ENCODE data around the gene PLPP4. TPM values are rescaled to one million over a fixed set of nuclear protein-coding genes. Genes with fewer than 3 reads are reported as not detected.

Gene PLPP4
- total RNA-seq, 1 experiment from 2014 or later: not detected

DNA sequence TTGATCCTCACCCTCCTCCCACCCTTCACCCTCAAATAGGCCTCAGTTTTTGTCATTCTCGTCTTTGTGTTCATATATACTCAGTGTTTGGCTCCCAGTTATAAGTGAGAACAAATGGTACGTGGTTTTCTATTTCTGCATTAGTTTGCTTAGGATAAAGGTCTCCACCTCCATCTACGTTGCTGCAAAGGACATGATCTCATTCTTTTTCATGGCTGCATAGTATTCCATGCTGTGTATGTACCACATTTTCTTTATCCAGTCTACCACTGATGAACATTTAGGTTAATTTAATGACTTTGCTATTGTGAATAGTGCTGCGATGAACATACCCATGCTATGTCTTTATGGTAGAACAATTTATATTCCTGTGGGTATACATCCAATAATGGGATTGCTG, 91.2 kb downstream of the PLPP4 start:
- no peak for DNase-seq (ENCODE audit: low read depth, low spot score)

More for the DNA sequence above, 91.2 kb downstream of the PLPP4 start:
- Histone ChIP-seq H3K4me3 (replicated peaks in 1 of 2; ENCODE audit: low read depth in 1 of 2, low read length in 2 of 2) (no peak overlapping the region), H3K9ac (ENCODE audit: low read length) (no peak overlapping the region), H3K4me2 (ENCODE audit: low read length) (no peak overlapping the region), H3K9me3 (ENCODE audit: control insufficient read depth in 1 of 2, insufficient read depth in 1 of 2, low read depth in 1 of 2, low read length in 2 of 2) (no peaks in the 10 kb centered on the region), H3K36me3 (ENCODE audit: control insufficient read depth in 1 of 2, insufficient read depth in 2 of 2, low read length in 2 of 2) (no peaks in the 10 kb centered on the region), H3K27ac (ENCODE audit: low read depth, low read length) (no peak overlapping the region), H3K4me1 (ENCODE audit: control insufficient read depth in 1 of 2, insufficient read depth in 2 of 2, low read length in 2 of 2) (no peaks in the 10 kb centered on the region), H3K9me2 (ENCODE audit: insufficient read depth) (no peaks in the 10 kb centered on the region), H3K27me3 (ENCODE audit: insufficient read depth, low read length) (peaks cover 12% of the 10 kb centered on the region; the same call in 1 of the 2 replicates), H2AFZ (ENCODE audit: low read depth, low read length, poor library complexity, severe bottlenecking) (no peak overlapping the region), H4K20me1 (ENCODE audit: insufficient read depth) (no peaks in the 10 kb centered on the region), H3K79me2 (ENCODE audit: insufficient read depth, low read length) (no peaks in the 10 kb centered on the region)
- BruUV-seq (replicated peaks): no TSS peak
- intact Hi-C loops (cut with micrococcal nuclease): no loop called here
- ATAC-seq: no peak
- ChIA-PET POLR2A (no interaction called here), RAD21 (ENCODE audit: low non-redundant PET in 1 of 2, low total read pairs in 2 of 2, uncharacterized antibody in 2 of 2, unreplicated experiment in 2 of 2) (no interaction called here), CTCF (no interaction called here)
- TF ChIP-seq CEBPB (IDR thresholded peaks at IDR 0.05; ENCODE audit: low read depth): no peak
- no peak for TF ChIP-seq RAD21 (IDR thresholded peaks at IDR 0.05; ENCODE audit: low read depth)
- no peak for TF ChIP-seq EGR1 (IDR thresholded peaks at IDR 0.05; ENCODE audit: low read depth)
- no peak for TF ChIP-seq ELF1 (IDR thresholded peaks at IDR 0.05; ENCODE audit: borderline replicate concordance, low read depth)
- TF ChIP-seq YY1 (IDR thresholded peaks at IDR 0.05; ENCODE audit: extremely low read depth, insufficient replicate concordance, low read depth, low read length): no peak
- TF ChIP-seq JUND (IDR thresholded peaks at IDR 0.05): no peak
- no peak for TF ChIP-seq ZFX (IDR thresholded peaks at IDR 0.05)
- no peak for TF ChIP-seq EZH2 (IDR thresholded peaks at IDR 0.05)
- TF ChIP-seq TCF7L2 (IDR thresholded peaks at IDR 0.05; ENCODE audit: borderline replicate concordance, extremely low read depth, insufficient read depth, insufficient read length): no peak
- TF ChIP-seq, protein P1, sequence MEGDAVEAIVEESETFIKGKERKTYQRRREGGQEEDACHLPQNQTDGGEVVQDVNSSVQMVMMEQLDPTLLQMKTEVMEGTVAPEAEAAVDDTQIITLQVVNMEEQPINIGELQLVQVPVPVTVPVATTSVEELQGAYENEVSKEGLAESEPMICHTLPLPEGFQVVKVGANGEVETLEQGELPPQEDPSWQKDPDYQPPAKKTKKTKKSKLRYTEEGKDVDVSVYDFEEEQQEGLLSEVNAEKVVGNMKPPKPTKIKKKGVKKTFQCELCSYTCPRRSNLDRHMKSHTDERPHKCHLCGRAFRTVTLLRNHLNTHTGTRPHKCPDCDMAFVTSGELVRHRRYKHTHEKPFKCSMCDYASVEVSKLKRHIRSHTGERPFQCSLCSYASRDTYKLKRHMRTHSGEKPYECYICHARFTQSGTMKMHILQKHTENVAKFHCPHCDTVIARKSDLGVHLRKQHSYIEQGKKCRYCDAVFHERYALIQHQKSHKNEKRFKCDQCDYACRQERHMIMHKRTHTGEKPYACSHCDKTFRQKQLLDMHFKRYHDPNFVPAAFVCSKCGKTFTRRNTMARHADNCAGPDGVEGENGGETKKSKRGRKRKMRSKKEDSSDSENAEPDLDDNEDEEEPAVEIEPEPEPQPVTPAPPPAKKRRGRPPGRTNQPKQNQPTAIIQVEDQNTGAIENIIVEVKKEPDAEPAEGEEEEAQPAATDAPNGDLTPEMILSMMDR (IDR thresholded peaks at IDR 0.05 in 2 of 3, conservative IDR thresholded peaks at IDR 0.05 in 1 of 3; ENCODE audit: borderline replicate concordance in 1 of 3, insufficient read depth in 1 of 3, low read depth in 2 of 3, low read length in 2 of 3): no peak
- no peak for TF ChIP-seq ZNF274 (IDR thresholded peaks at IDR 0.05; ENCODE audit: low read depth, low read length)
- no peak for TF ChIP-seq SP1 (IDR thresholded peaks at IDR 0.05; ENCODE audit: low read depth)
- TF ChIP-seq POLR2A (IDR thresholded peaks at IDR 0.05; ENCODE audit: borderline replicate concordance, extremely low read depth, insufficient read depth, insufficient read length): no peak
- TF ChIP-seq, protein P2, sequence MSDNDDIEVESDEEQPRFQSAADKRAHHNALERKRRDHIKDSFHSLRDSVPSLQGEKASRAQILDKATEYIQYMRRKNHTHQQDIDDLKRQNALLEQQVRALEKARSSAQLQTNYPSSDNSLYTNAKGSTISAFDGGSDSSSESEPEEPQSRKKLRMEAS (IDR thresholded peaks at IDR 0.05): no peak
- TF ChIP-seq, protein P3, sequence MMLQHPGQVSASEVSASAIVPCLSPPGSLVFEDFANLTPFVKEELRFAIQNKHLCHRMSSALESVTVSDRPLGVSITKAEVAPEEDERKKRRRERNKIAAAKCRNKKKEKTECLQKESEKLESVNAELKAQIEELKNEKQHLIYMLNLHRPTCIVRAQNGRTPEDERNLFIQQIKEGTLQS (IDR thresholded peaks at IDR 0.05): no peak
- TF ChIP-seq EZH2phosphoT487 (IDR thresholded peaks at IDR 0.05; ENCODE audit: borderline replicate concordance): no peak
- TF ChIP-seq POLR2AphosphoS5 (IDR thresholded peaks at IDR 0.05; ENCODE audit: low read depth, low read length): no peak
- no peak for TF ChIP-seq CBX3 (IDR thresholded peaks at IDR 0.05; ENCODE audit: low read depth)
- TF ChIP-seq, protein P4, sequence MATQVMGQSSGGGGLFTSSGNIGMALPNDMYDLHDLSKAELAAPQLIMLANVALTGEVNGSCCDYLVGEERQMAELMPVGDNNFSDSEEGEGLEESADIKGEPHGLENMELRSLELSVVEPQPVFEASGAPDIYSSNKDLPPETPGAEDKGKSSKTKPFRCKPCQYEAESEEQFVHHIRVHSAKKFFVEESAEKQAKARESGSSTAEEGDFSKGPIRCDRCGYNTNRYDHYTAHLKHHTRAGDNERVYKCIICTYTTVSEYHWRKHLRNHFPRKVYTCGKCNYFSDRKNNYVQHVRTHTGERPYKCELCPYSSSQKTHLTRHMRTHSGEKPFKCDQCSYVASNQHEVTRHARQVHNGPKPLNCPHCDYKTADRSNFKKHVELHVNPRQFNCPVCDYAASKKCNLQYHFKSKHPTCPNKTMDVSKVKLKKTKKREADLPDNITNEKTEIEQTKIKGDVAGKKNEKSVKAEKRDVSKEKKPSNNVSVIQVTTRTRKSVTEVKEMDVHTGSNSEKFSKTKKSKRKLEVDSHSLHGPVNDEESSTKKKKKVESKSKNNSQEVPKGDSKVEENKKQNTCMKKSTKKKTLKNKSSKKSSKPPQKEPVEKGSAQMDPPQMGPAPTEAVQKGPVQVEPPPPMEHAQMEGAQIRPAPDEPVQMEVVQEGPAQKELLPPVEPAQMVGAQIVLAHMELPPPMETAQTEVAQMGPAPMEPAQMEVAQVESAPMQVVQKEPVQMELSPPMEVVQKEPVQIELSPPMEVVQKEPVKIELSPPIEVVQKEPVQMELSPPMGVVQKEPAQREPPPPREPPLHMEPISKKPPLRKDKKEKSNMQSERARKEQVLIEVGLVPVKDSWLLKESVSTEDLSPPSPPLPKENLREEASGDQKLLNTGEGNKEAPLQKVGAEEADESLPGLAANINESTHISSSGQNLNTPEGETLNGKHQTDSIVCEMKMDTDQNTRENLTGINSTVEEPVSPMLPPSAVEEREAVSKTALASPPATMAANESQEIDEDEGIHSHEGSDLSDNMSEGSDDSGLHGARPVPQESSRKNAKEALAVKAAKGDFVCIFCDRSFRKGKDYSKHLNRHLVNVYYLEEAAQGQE (IDR thresholded peaks at IDR 0.05; ENCODE audit: low read depth): no peak
